Urinary bladder (tissue), 4 donors: ENCODE results near the gene NCSTN. TPM values are rescaled to one million over a fixed set of nuclear protein-coding genes. Genes with fewer than 3 reads are reported as not detected.

Experiments
- DNase-seq: peaks from one replicate; pipeline ENCODE4 v3.0.0-alpha.2; 2015; ENCODE audit errors: extremely low spot score
- H3K27ac ChIP-seq: one replicate; pipeline ENCODE4 v1.5.1; 2013; ENCODE audit warnings: low read depth, mild to moderate bottlenecking, moderate library complexity
- H3K36me3 ChIP-seq: one replicate; pipeline ENCODE4 v1.6.1; 2013; ENCODE audit warnings: mild to moderate bottlenecking, moderate library complexity; ENCODE audit not compliant: insufficient read depth
- H3K4me1 ChIP-seq: one replicate; pipeline ENCODE4 v1.6.1; 2013; ENCODE audit warnings: mild to moderate bottlenecking, moderate library complexity; ENCODE audit not compliant: insufficient read depth
- H3K4me3 ChIP-seq: one replicate; pipeline ENCODE4 v1.5.1; 2013; ENCODE audit warnings: low read depth, low read length
- WGBS: extraction: QIAGEN DNeasy Blood & Tissue Kit; methylation state at CpG from one replicate; pipeline ENCODE4 v1.1.7; 2013; 5-methylcytosine and 5-hydroxymethylcytosine counted together
- polyA plus RNA-seq: library from polyadenylated mRNA; stranded (reverse); fragments of 200-250 nt; gene quantifications from one replicate; pipeline ENCODE4 v1.2.3, GENCODE V29; 2013
- total RNA-seq: library from RNA; depleted of rRNA; stranded (reverse); fragments of >200 nt; gene quantifications from one replicate; pipeline ENCODE4 v1.2.3, GENCODE V29; 2014
- donor health status: healthy with polysubstance abuse.
- donor health status: healthy.

NCSTN gene
- total and polyA plus RNA-seq, 2 donors: 45.4 to 57.5 TPM

- Histone ChIP-seq H3K4me3 (no peak overlapping the region), H3K4me1 (no peaks in the 10 kb centered on the region), H3K27ac (no peak overlapping the region), H3K36me3 (peaks cover 10% of the 10 kb centered on the region)
- WGBS: 89% methylated on average over 4 of the region's 4 CpGs
- DNase-seq: no peak
These were observed 14.9 kb downstream of the NCSTN start for GRCh38 chr1:160358073-160358472.

GRCh38 chr1:160359559-160360226 lies 16.5 kb downstream of the NCSTN start:
- Histone ChIP-seq H3K27ac (no peak overlapping the region), H3K36me3 (peaks cover 7% of the 10 kb centered on the region)
- 77% methylated on average over 9 of the region's 9 CpGs for WGBS

GRCh38 chr1:160360227-160360695 lies 17.1 kb downstream of the NCSTN start:
- peaks cover 7% of the 10 kb centered on the region for H3K36me3 ChIP-seq

More at GRCh38 chr1:160359559-160360226, 16.5 kb downstream of the NCSTN start:
- Histone ChIP-seq H3K4me3 (no peak overlapping the region), H3K4me1 (no peaks in the 10 kb centered on the region)
- no peak for DNase-seq

GRCh38 chr1:160361199-160361598 lies 18.0 kb downstream of the NCSTN start:
- Histone ChIP-seq H3K36me3 (peaks cover 3% of the 10 kb centered on the region), H3K4me3 (no peak overlapping the region), H3K4me1 (no peaks in the 10 kb centered on the region), H3K27ac (no peak overlapping the region)
- WGBS: 74% methylated on average over 2 of the region's 2 CpGs
- no peak for DNase-seq

More at GRCh38 chr1:160360227-160360695, 17.1 kb downstream of the NCSTN start:
- Histone ChIP-seq H3K4me1 (no peaks in the 10 kb centered on the region), H3K4me3 (no peak overlapping the region), H3K27ac (no peak overlapping the region)
- no peak for DNase-seq
- WGBS: 82% methylated on average over 8 of the region's 8 CpGs

GRCh38 chr1:160361814-160362167 lies 18.6 kb downstream of the NCSTN start:
- WGBS: 72% methylated on average over 4 of the region's 4 CpGs
- no peaks in the 10 kb centered on the region for H3K4me1 ChIP-seq
- no peak overlapping the region for H3K4me3 ChIP-seq
- DNase-seq: no peak
- no peak overlapping the region for H3K27ac ChIP-seq
- peaks cover 3% of the 10 kb centered on the region for H3K36me3 ChIP-seq

GRCh38 chr1:160362168-160362957 lies 19.2 kb downstream of the NCSTN start:
- WGBS: 61% methylated on average over 9 of the region's 9 CpGs
- no peak overlapping the region for H3K4me3 ChIP-seq
- H3K36me3 ChIP-seq: no peaks in the 10 kb centered on the region
- no peaks in the 10 kb centered on the region for H3K4me1 ChIP-seq
- no peak for DNase-seq
- no peak overlapping the region for H3K27ac ChIP-seq

- no peak overlapping the region for H3K27ac ChIP-seq
- H3K36me3 ChIP-seq: no peaks in the 10 kb centered on the region
- H3K4me1 ChIP-seq: no peaks in the 10 kb centered on the region
- 41% methylated on average over 5 of the region's 5 CpGs for WGBS
- no peak for DNase-seq
- H3K4me3 ChIP-seq: no peak overlapping the region
These were observed 19.8 kb downstream of the NCSTN start for GRCh38 chr1:160363010-160363409.

- DNase-seq: no peak
- no peak overlapping the region for H3K27ac ChIP-seq
- H3K4me3 ChIP-seq: no peak overlapping the region
- WGBS: 67% methylated on average over 12 of the region's 12 CpGs
- no peaks in the 10 kb centered on the region for H3K4me1 ChIP-seq
- no peaks in the 10 kb centered on the region for H3K36me3 ChIP-seq
These were observed 21.0 kb downstream of the NCSTN start for GRCh38 chr1:160363951-160364735.

- Histone ChIP-seq H3K4me1 (no peaks in the 10 kb centered on the region), H3K27ac (no peak overlapping the region), H3K4me3 (no peak overlapping the region), H3K36me3 (no peaks in the 10 kb centered on the region)
- 86% methylated on average over 1 of the region's 1 CpG for WGBS
- DNase-seq: no peak
These were observed 22.1 kb downstream of the NCSTN start for GRCh38 chr1:160365325-160365724.

- no peaks in the 10 kb centered on the region for H3K36me3 ChIP-seq
- no peak within 1 kb of the TSS for H3K27ac ChIP-seq
- H3K4me1 ChIP-seq: no peaks in the 10 kb centered on the region
- no peak within 1 kb of the TSS for H3K4me3 ChIP-seq
- 64% methylated on average over 15 of the region's 15 CpGs for WGBS
- DNase-seq: no peak
These were observed 23.7 kb downstream of the NCSTN start, which contains the start of gene NHLH1 for GRCh38 chr1:160366731-160367515. NHLH1 (plus strand) TSS chr1:160367071; CDS start chr1:160370732, 3,661 bp downstream.

- no peak overlapping the region for H3K4me3 ChIP-seq
- 58% methylated on average over 4 of the region's 4 CpGs for WGBS
- H3K27ac ChIP-seq: no peak overlapping the region
- DNase-seq: no peak
- no peaks in the 10 kb centered on the region for H3K4me1 ChIP-seq
- H3K36me3 ChIP-seq: no peaks in the 10 kb centered on the region
These were observed 24.3 kb downstream of the NCSTN start for GRCh38 chr1:160367516-160367900.

GRCh38 chr1:160367934-160368923 lies 25.0 kb downstream of the NCSTN start:
- no peak overlapping the region for H3K27ac ChIP-seq
- no peaks in the 10 kb centered on the region for H3K36me3 ChIP-seq
- no peak for DNase-seq
- H3K4me1 ChIP-seq: no peaks in the 10 kb centered on the region
- no peak overlapping the region for H3K4me3 ChIP-seq
- 72% methylated on average over 4 of the region's 4 CpGs for WGBS
